ENCODE results near the gene OR8J1. TPM values are rescaled to one million over a fixed set of nuclear protein-coding genes. Genes with fewer than 3 reads are reported as not detected.

OR8J1 gene
- total RNA-seq, 2 experiments from 2014 or later: not detected

DNA sequence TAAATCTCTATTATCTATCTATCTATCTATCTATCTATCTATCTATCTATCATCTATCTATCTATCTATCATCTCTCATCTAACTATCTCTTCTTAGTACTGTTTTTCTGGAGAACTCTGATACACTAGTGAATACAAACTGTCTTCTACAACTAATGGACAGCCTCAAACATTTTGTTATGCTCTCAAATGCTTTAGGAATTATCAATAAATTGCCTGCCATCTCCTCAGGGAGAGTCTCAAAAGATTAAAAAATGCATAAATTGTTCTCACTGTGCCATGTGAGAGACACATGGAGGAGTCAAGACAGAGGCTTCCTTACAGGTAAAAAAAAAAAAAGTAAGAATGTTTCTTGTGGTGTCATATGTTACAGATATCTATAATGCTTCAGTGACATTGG, 39.2 kb upstream of the OR8J1 start, which contains the start of gene OR8K3:
OR8K3 (plus strand) TSS at position 301 of the 400 bp plus-strand sequence. CDS start 3,163 bp downstream, outside the sequence.
- no peak for DNase-seq (ENCODE audit: low spot score)
- Histone ChIP-seq H3K9me2 (ENCODE audit: insufficient read depth, low read length) (no peaks in the 10 kb centered on the region), H4K20me1 (ENCODE audit: insufficient read depth, low read length) (no peaks in the 10 kb centered on the region), H3K4me3 (ENCODE audit: low read depth, low read length, poor library complexity, severe bottlenecking) (no peak within 1 kb of the TSS), H3K27ac (ENCODE audit: low read depth, low read length, poor library complexity, severe bottlenecking) (no peak within 1 kb of the TSS), H3K79me2 (ENCODE audit: insufficient read depth, low read depth, low read length) (no peaks in the 10 kb centered on the region), H3K36me3 (ENCODE audit: insufficient read depth, low read length) (no peaks in the 10 kb centered on the region), H3K4me2 (ENCODE audit: low read length) (no peak within 1 kb of the TSS), H2AFZ (ENCODE audit: low read length) (no peak within 1 kb of the TSS), H3K9me3 (ENCODE audit: low read length) (0 out of 2 replicates have a peak, but pooled peaks cover 3% of the 10 kb centered on the region), H3K4me1 (ENCODE audit: insufficient read depth, low read length, poor library complexity, severe bottlenecking) (no peaks in the 10 kb centered on the region)
- POLR2A ChIA-PET: no interaction called here
- CTCF ChIA-PET (ENCODE audit: unreplicated experiment): no interaction called here
- intact Hi-C loops (cut with micrococcal nuclease; ENCODE audit: unreplicated experiment): no loop called here
- no TSS peak for BruUV-seq (replicated peaks)
- TF ChIP-seq EZH2phosphoT487 (IDR thresholded peaks at IDR 0.05; ENCODE audit: borderline replicate concordance, low read depth, low read length): no peak
- TF ChIP-seq, protein P1, sequence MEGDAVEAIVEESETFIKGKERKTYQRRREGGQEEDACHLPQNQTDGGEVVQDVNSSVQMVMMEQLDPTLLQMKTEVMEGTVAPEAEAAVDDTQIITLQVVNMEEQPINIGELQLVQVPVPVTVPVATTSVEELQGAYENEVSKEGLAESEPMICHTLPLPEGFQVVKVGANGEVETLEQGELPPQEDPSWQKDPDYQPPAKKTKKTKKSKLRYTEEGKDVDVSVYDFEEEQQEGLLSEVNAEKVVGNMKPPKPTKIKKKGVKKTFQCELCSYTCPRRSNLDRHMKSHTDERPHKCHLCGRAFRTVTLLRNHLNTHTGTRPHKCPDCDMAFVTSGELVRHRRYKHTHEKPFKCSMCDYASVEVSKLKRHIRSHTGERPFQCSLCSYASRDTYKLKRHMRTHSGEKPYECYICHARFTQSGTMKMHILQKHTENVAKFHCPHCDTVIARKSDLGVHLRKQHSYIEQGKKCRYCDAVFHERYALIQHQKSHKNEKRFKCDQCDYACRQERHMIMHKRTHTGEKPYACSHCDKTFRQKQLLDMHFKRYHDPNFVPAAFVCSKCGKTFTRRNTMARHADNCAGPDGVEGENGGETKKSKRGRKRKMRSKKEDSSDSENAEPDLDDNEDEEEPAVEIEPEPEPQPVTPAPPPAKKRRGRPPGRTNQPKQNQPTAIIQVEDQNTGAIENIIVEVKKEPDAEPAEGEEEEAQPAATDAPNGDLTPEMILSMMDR (conservative IDR thresholded peaks at IDR 0.05; ENCODE audit: low read length): no peak

- ChIA-PET CTCF (ENCODE audit: unreplicated experiment) (no interaction called here), POLR2A (no interaction called here)
- Histone ChIP-seq H3K9me2 (ENCODE audit: insufficient read depth, low read length) (no peaks in the 10 kb centered on the region), H2AFZ (ENCODE audit: low read length) (no peak overlapping the region), H3K27ac (ENCODE audit: low read depth, low read length, poor library complexity, severe bottlenecking) (no peak overlapping the region), H3K4me2 (ENCODE audit: low read length) (no peak overlapping the region), H3K4me3 (ENCODE audit: low read depth, low read length, poor library complexity, severe bottlenecking) (no peak overlapping the region), H3K79me2 (ENCODE audit: insufficient read depth, low read depth, low read length) (no peaks in the 10 kb centered on the region), H3K36me3 (ENCODE audit: insufficient read depth, low read length) (no peaks in the 10 kb centered on the region), H3K4me1 (ENCODE audit: insufficient read depth, low read length, poor library complexity, severe bottlenecking) (no peaks in the 10 kb centered on the region), H4K20me1 (ENCODE audit: insufficient read depth, low read length) (no peaks in the 10 kb centered on the region), H3K9me3 (ENCODE audit: low read length) (no peaks in the 10 kb centered on the region)
- BruUV-seq (replicated peaks): no TSS peak
- intact Hi-C loops (cut with micrococcal nuclease; ENCODE audit: unreplicated experiment): no loop called here
- no peak for TF ChIP-seq EZH2phosphoT487 (IDR thresholded peaks at IDR 0.05; ENCODE audit: borderline replicate concordance, low read depth, low read length)
- TF ChIP-seq, protein P1 (conservative IDR thresholded peaks at IDR 0.05; ENCODE audit: low read length): no peak
- no peak for DNase-seq (ENCODE audit: low spot score)
These were observed 22.1 kb upstream of the OR8J1 start for GRCh38 chr11:56331861-56332491.

DNA sequence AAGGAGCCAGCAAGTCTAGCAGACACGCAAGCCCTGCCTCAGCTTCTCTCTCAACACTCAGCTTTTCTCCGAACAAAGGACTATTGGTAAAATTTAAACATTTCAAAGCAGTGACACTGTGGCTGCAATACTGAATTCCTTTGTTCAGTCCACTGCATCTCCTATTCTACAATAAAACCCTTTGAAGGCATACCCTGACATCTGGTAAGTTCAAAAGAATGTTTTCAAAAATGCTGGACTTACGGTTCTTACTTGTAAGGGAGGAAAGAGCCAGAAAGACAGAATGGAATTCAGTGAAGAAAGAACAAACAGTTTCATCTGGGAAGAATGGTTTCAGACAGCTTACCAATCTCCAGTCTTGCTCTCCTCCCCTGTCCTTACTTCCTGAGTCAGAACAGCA, 20.9 kb upstream of the OR8J1 start:
- H3K79me2 ChIP-seq (ENCODE audit: insufficient read depth, low read depth, low read length): no peaks in the 10 kb centered on the region
- no peaks in the 10 kb centered on the region for H3K36me3 ChIP-seq (ENCODE audit: insufficient read depth, low read length)
- intact Hi-C loops (cut with micrococcal nuclease; ENCODE audit: unreplicated experiment): no loop called here
- ChIA-PET CTCF (ENCODE audit: unreplicated experiment) (no interaction called here), POLR2A (no interaction called here)
- no peak overlapping the region for H3K4me2 ChIP-seq (ENCODE audit: low read length)
- no TSS peak for BruUV-seq (replicated peaks)
- H3K4me1 ChIP-seq (ENCODE audit: insufficient read depth, low read length, poor library complexity, severe bottlenecking): no peaks in the 10 kb centered on the region
- H3K27ac ChIP-seq (ENCODE audit: low read depth, low read length, poor library complexity, severe bottlenecking): no peak overlapping the region
- no peaks in the 10 kb centered on the region for H3K9me2 ChIP-seq (ENCODE audit: insufficient read depth, low read length)
- H3K9me3 ChIP-seq (ENCODE audit: low read length): no peaks in the 10 kb centered on the region
- no peak for DNase-seq (ENCODE audit: low spot score)
- TF ChIP-seq, protein P1 (conservative IDR thresholded peaks at IDR 0.05; ENCODE audit: low read length): no peak
- TF ChIP-seq EZH2phosphoT487 (IDR thresholded peaks at IDR 0.05; ENCODE audit: borderline replicate concordance, low read depth, low read length): no peak
- H3K4me3 ChIP-seq (ENCODE audit: low read depth, low read length, poor library complexity, severe bottlenecking): no peak overlapping the region
- H2AFZ ChIP-seq (ENCODE audit: low read length): no peak overlapping the region
- H4K20me1 ChIP-seq (ENCODE audit: insufficient read depth, low read length): no peaks in the 10 kb centered on the region

Measured in OCI-LY7 (cell line).